GM12801 (cell line): ENCODE measurements around the gene TENM4.

ENCODE experiments used
- TF ChIP-seq, protein P1 (sequence below): IDR thresholded peaks from one replicate; pipeline ENCODE4 v1.5.1; 2011; ENCODE audit warnings: control low read depth; ENCODE audit not compliant: insufficient read length; ENCODE audit errors: extremely low read depth

Gene TENM4

DNA sequence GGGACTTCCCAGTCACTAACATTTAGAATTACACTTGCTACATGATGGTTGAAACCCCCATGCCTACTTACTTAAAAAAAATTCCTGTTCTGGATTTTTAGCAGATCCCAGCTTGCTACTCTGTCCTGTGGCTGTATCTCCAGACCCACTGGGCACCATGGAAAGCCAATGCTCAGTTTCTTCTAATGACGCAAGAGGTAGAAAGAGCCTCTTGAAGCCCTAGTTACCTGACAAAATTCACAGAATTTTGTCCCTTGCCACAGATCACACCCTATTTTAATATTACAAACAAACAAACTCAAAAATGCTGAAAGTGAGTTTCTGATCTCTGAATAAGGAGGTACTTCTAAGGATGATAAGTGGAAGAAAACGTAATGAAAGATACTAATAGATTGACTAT, 24.3 kb upstream of the TENM4 start:
- TF ChIP-seq, protein P1, sequence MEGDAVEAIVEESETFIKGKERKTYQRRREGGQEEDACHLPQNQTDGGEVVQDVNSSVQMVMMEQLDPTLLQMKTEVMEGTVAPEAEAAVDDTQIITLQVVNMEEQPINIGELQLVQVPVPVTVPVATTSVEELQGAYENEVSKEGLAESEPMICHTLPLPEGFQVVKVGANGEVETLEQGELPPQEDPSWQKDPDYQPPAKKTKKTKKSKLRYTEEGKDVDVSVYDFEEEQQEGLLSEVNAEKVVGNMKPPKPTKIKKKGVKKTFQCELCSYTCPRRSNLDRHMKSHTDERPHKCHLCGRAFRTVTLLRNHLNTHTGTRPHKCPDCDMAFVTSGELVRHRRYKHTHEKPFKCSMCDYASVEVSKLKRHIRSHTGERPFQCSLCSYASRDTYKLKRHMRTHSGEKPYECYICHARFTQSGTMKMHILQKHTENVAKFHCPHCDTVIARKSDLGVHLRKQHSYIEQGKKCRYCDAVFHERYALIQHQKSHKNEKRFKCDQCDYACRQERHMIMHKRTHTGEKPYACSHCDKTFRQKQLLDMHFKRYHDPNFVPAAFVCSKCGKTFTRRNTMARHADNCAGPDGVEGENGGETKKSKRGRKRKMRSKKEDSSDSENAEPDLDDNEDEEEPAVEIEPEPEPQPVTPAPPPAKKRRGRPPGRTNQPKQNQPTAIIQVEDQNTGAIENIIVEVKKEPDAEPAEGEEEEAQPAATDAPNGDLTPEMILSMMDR: no peak

DNA sequence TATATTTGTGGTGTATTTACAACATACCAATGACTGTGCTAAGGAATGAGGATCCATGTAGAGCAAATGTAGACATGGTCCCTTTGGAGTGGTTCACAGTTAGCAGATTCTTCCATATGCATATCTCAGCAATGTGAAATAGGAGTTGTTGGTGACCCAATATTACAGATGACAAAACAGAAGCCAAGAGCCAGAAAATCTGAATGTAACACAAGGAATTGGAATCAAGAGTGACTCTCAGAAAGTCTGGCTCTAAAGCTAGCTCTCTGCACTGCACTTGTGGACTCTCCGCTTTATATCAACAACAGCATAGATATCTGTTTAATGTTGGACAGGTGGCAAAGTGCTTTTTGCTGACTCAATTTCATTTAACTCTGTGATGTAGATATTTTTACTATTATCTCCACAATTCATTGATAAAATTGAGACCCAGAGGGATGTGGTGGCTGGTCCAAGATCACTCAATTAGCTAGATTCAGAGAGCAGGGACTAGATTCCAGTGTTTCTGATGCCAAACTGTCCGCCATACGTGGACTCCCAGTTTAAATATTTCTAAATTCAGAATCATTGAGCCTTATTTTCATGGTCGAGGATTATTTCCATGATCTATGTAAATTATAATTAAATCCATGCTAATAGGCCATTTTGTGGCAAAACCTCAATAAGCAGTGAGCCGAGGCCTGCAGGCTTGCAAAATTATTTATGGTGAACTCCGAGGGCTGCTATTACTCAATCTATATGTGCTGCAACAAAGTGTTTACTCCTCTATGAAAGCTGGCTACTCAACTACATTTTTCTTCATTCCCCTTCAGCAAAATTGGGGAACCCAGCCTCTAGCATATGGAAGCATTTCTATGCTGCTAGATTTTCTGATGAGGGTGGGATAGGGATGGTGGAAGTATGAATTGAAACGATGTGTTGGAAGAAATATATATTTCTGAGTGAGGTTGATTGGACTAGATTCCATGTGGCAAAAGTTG, 21.1 kb upstream of the TENM4 start:
- TF ChIP-seq, protein P1: no peak

DNA sequence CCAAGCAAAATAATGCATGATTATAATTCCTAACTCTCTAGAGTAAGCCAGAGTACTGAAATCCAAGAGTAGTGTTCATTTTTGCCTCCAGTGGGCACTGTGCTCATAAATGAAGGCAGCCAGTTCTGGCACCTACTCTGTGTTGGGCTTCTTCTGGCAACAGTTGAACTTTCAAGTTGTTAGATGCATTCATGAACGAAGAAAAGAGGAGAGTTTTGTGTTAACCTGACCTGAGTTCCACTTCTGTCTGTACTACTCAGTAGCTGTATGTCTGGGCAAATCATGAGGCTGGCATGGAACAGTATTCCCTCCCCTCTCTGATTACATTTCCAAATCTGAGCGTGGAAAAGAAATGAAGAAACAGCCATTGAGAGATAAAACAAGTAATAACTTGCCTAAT, 20.3 kb upstream of the TENM4 start:
- TF ChIP-seq, protein P1: no peak

DNA sequence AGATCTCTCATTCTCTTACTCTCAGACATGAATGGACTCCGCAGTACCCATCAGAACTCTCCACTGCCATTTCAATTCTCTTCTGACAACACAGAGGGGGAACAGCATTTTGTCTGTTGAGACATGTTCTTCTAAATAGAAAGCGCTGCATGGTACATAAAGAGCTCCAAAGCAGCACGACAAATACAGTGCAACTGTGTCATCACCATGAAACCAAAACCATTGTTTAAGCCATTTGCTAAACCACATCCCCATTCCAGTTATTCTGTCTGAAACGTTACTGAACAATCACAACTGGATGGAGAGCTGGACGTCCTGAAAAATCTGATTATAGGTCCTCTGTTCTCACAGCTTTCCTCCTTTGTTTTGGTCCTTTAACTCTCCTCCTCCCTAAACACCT, 17.9 kb upstream of the TENM4 start:
- TF ChIP-seq, protein P1: no peak

DNA sequence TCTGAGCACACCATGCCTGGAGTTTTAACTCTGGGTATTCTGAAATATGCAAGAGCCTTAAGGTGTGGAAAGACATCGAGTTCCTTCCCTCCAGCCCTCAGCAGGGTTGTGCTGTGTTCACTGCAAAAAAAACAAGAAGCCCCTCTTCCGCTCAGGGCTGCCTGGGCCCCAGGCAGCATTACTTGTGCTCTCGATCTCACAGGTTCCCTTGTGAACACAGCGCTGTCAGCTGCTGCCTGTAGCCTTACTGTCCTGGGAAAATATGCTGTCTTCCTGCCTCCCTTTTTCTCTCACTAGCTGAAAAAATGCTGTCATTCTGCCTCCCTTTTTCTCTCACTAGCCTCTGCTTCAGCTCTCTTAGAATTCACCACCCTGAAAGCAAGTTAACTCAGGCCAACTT, 15.7 kb upstream of the TENM4 start:
- TF ChIP-seq, protein P1: no peak

DNA sequence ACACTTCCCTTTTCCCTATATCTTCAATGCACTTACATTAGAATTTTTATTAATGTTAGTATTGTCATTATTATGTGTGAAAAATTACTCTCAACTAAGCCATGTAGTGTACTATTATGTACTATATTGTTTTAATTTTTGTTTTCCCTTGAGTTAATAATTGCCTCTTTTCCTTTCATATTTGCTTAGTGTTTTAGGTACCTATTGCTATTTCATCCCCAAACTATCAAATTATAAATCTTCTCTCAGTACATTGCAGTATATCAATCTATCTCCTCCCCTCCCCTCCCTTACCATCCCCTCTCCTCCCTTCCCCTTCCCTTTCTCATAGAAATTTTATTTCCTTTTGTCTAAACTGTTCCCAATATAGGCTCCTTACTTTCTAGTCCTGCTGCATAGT, 12.8 kb upstream of the TENM4 start:
- TF ChIP-seq, protein P1: no peak

DNA sequence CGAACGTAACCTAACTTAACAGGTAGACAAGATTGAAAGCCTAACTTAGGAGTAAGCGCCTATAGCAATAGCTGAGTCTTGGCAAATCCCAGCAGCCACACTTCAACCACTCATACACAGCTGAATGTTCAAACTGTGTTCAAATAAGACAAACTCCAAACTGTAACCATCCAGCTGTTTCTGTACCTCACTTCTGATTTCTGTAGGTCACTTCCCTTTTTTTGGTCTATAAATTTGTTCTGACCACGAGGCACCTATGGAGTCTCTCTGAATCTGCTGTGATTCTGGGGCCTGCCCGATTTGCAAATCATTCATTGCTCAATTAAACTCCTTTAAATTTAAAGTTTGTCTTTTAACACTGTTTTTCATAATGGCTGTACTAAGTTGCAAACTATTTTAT, 8.2 kb upstream of the TENM4 start:
- TF ChIP-seq, protein P1: no peak
